RWPE1 (cell line): ENCODE data around the gene GPC1.

Source experiments
- CTCF ChIA-PET: fragments of 350-600 bp; sonication (Branson Sonifier 250); formaldehyde crosslinking; extraction: SDS; loops from one replicate; lab custom pipeline; 2021; lab: Yijun Ruan, JAX
- POLR2A ChIA-PET: fragments of 400-600 bp; formaldehyde crosslinking; extraction: SDS; loops from one replicate; lab custom pipeline; 2020; ENCODE audit warnings: antibody characterized with exemption; ENCODE audit not compliant: low non-redundant PET; lab: Yijun Ruan, JAX
- DNase-seq: peaks from one replicate; pipeline ENCODE4 v3.0.0; 2012; ENCODE audit warnings: low spot score
- H3K27ac ChIP-seq: fragments of 450-650 bp; 2 replicates; pipeline ENCODE4 v1.5.1; 2017
- TF ChIP-seq, protein P1 (sequence below): fragments of 450-650 bp; conservative IDR thresholded peaks from 2 replicates; pipeline ENCODE4 v1.5.1; 2017; ENCODE audit warnings: low read depth, mild to moderate bottlenecking

The GPC1 gene

DNA sequence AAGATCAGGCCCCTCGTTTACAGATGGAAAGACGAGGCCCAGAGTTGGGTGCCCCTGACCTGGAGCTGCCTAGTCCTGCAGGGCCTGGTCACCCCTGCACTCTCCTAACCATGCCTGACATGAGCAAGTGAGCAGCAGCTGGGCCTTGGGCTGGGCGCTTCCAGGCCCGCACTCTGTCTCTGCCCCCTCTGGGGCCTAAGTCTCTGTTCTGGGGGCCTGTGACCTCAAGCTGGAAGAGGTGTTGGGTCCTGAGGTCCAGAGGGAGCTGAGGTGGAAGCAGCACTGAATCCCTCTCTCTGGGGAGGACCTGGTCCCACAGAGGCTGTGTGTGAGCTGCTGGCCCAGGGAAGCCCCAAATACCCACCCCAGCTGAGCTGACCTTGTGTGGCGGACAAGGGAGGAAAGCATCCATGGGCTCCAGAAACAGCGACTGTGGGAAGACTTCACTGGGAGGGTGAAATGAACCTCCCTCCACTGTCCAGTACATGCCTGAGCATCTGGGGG lies 46.1 kb upstream of the GPC1 start:
- POLR2A ChIA-PET = no interaction called here
- DNase-seq = no peak
- CTCF ChIA-PET = no interaction called here
- TF ChIP-seq, protein P1, sequence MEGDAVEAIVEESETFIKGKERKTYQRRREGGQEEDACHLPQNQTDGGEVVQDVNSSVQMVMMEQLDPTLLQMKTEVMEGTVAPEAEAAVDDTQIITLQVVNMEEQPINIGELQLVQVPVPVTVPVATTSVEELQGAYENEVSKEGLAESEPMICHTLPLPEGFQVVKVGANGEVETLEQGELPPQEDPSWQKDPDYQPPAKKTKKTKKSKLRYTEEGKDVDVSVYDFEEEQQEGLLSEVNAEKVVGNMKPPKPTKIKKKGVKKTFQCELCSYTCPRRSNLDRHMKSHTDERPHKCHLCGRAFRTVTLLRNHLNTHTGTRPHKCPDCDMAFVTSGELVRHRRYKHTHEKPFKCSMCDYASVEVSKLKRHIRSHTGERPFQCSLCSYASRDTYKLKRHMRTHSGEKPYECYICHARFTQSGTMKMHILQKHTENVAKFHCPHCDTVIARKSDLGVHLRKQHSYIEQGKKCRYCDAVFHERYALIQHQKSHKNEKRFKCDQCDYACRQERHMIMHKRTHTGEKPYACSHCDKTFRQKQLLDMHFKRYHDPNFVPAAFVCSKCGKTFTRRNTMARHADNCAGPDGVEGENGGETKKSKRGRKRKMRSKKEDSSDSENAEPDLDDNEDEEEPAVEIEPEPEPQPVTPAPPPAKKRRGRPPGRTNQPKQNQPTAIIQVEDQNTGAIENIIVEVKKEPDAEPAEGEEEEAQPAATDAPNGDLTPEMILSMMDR = no peak
- peak overlapping the region; percentile 4 for H3K27ac ChIP-seq

- H3K27ac ChIP-seq = peak overlapping the region; percentile 7
- CTCF ChIA-PET = no interaction called here
- POLR2A ChIA-PET = no interaction called here
- DNase-seq = no peak
- TF ChIP-seq, protein P1 = no peak
Observed at GRCh38 chr2:240390091-240391073, 45.1 kb upstream of the GPC1 start.

DNA sequence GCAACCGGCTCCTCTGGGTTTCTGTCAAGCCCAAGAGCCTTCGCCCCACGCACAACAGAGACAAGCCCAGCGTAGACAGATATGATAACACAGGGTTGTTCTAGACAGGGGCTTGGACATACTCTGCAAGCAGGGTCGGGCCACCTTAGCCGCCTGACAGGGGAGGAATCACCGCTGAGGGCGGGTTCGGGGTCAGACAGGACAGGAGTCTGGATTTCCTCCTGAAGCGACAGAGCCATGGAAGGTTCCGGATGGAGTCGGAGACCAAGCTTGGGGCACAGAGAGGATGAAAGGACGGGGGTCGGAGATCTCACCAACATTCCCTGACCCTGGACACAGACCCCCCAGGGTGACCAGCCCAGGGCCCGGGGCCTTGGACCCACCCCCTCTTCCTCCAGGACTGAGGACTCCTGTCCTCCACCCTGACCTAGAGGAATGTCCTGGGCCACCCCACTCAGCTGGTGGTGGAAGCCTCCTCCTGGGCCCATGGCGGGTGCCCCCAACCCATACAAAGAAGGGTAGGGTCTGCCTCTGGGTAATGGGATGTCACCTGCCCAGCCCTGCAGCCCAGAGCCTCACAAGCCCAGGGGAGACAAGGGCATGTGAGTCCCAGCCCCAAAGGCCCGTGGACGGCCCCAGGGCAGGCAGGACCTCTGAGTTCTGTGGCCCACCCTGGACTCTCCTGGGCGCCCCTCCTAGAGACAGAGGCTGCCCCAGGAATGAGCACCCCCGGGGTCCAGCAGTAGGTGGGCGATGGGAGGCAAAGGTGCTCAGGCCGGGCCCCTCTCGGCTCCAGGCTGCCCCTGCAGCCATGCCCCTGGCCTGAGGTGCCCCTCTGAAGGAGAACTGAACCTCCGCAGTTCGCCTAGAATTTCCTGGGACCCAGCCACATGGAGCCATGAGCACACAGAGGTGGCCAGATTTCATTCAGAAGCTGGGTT lies 44.1 kb upstream of the GPC1 start:
- TF ChIP-seq, protein P1 = no peak
- POLR2A ChIA-PET = no interaction called here
- no peak for DNase-seq
- H3K27ac ChIP-seq = peak overlapping the region; percentile 7; the same call in 1 of the 2 replicates
- CTCF ChIA-PET = no interaction called here

- CTCF ChIA-PET = no interaction called here
- H3K27ac ChIP-seq = no peak overlapping the region
- TF ChIP-seq, protein P1 = no peak
- POLR2A ChIA-PET = no interaction called here
- DNase-seq = no peak
Observed at GRCh38 chr2:240392084-240392947, 43.1 kb upstream of the GPC1 start.

DNA sequence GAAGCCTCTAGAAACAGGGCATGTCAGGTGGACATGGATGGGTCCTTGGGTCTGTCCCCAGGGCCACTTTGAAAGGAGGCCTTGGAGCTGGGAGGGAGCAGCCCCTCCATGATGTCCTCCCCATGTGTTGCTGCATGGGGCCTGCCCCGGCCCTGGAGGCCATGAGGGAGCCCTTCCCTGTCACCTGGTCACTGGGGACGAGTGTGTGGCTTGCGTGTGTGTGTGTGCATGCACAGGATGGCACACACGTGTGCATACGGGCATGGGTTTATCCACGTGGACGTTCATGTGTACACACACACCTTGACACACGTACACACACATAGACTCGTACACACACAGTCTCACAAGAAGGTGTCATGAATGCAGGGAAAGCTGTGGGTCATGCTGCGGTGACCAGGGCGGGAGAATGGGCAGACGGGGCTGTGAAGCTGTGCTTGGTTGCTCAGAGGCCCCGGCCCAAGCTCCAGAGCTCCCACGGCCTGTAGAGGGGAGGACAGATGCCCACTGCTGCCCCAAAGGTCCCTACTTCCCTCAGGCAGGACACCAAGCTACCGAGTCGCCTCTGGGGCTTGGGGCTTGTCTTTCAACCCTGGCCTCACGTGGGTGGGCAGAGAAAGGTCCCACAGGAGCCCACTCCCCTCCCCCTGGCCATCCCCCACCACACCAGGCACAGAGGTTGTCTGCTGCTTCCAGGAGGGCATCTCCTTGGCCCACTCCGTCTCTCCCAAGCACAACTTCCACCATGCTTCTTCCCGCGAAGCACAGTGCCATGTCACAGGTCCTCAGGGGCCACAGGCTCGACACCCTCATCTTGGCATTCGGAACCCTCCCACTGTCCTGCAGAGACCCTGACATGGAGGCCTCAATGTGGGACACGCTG lies 42.3 kb upstream of the GPC1 start:
- TF ChIP-seq, protein P1 = no peak
- ChIA-PET POLR2A (no interaction called here), CTCF (interaction anchor here (1.0 kb wide), 1 partner anchor 8 kb away, joined by 3 read pairs; no protein-coding TSS in a partner anchor)
- no peak overlapping the region for H3K27ac ChIP-seq
- DNase-seq = no peak
